ENCODE measurements around the gene ILF2.
"Not testable (repeated sequence)": the region's sequence is repeated elsewhere in the genome, so short reads cannot be mapped to it uniquely, and the experiment has no call there.

The ILF2 gene

GRCh38 chr1:153678519-153679336 lies 7.9 kb upstream of the ILF2 start, which contains the start of gene NPR1:
NPR1 (plus strand) TSS chr1:153678688; CDS start chr1:153679109, 421 bp downstream.
- no peak for DNase-seq

- peak; percentile 21 for DNase-seq
Measured at GRCh38 chr1:153677718-153678518, 7.1 kb upstream of the ILF2 start.

- no peak for DNase-seq
Measured at GRCh38 chr1:153673511-153673910, 2.7 kb upstream of the ILF2 start.

GRCh38 chr1:153671628-153672353 lies 998 bp upstream of the ILF2 start:
- DNase-seq = peak; percentile 23

GRCh38 chr1:153670257-153670858 lies 435 bp downstream of the ILF2 start:
- peak; percentile 16 for DNase-seq

GRCh38 chr1:153669606-153670005 lies 1.2 kb downstream of the ILF2 start:
- no peak for DNase-seq

GRCh38 chr1:153668672-153669071 lies 2.1 kb downstream of the ILF2 start:
- not testable (repeated sequence) for DNase-seq

GRCh38 chr1:153667439-153667838 lies 3.4 kb downstream of the ILF2 start:
- DNase-seq = no peak

GRCh38 chr1:153663211-153663610 lies 7.6 kb downstream of the ILF2 start:
- no peak for DNase-seq

- DNase-seq = no peak
Measured at GRCh38 chr1:153662269-153662668, 8.5 kb downstream of the ILF2 start.

- DNase-seq = no peak
Measured at GRCh38 chr1:153661111-153661708, 9.6 kb downstream of the ILF2 start.

GRCh38 chr1:153659656-153660055 lies 11.1 kb downstream of the ILF2 start:
- no peak for DNase-seq

GRCh38 chr1:153659175-153659534 lies 11.6 kb downstream of the ILF2 start:
- DNase-seq = no peak

- DNase-seq = peak; percentile 79
Measured at GRCh38 chr1:153658400-153659174, 12.2 kb downstream of the ILF2 start, which contains the start of gene SNAPIN. SNAPIN (plus strand) TSS chr1:153658703; CDS start chr1:153658744, 41 bp downstream.

GRCh38 chr1:153655333-153655732 lies 15.5 kb downstream of the ILF2 start:
- DNase-seq = no peak

- no peak for DNase-seq
Measured at GRCh38 chr1:153652805-153653500, 17.8 kb downstream of the ILF2 start.

GRCh38 chr1:153651771-153652170 lies 19.0 kb downstream of the ILF2 start:
- no peak for DNase-seq

- DNase-seq = no peak
Measured at GRCh38 chr1:153649863-153650235, 20.9 kb downstream of the ILF2 start.

GRCh38 chr1:153649137-153649862 lies 21.5 kb downstream of the ILF2 start:
- DNase-seq = no peak

GRCh38 chr1:153648000-153648643 lies 22.7 kb downstream of the ILF2 start:
- no peak for DNase-seq

Data from activated CD4-positive, alpha-beta T cell treated with anti-CD3 and anti-CD28 coated beads for 1 hour (primary cell).